DOHH2 (cell line): Measurements from ENCODE around the gene TP53I13.

Experiments used
- H3F3A ChIP-seq: fragments of 200-600 bp; sonication (generic), shearing (Covaris generic); 2 replicates; pipeline ENCODE4 v1.6.0; 2016; ENCODE audit warnings: antibody characterized with exemption, mild to moderate bottlenecking; ENCODE audit not compliant: control insufficient read depth, insufficient read depth
- H3K27ac ChIP-seq: fragments of 200-600 bp; sonication (generic); 2 replicates; pipeline ENCODE4 v1.5.1; 2014; ENCODE audit warnings: low read depth, mild to moderate bottlenecking, low read length, moderate library complexity
- H3K27me3 ChIP-seq: fragments of 200-600 bp; sonication (generic); 2 replicates; pipeline ENCODE4 v1.6.1; 2014; ENCODE audit warnings: mild to moderate bottlenecking, low read length, mixed read lengths; ENCODE audit not compliant: control insufficient read depth
- H3K36me3 ChIP-seq: fragments of 200-600 bp; sonication (generic); 2 replicates; pipeline ENCODE4 v1.6.1; 2014; ENCODE audit warnings: mild to moderate bottlenecking, low read length, moderate library complexity, mixed read lengths; ENCODE audit not compliant: control insufficient read depth
- H3K4me1 ChIP-seq: fragments of 200-600 bp; sonication (generic); 2 replicates; pipeline ENCODE4 v1.6.1; 2014; ENCODE audit warnings: mild to moderate bottlenecking, low read length, mixed read lengths; ENCODE audit not compliant: control insufficient read depth
- H3K4me2 ChIP-seq: fragments of 200-600 bp; sonication (generic); 2 replicates; pipeline ENCODE4 v1.6.0; 2014; ENCODE audit warnings: mild to moderate bottlenecking, low read length, moderate library complexity
- H3K4me3 ChIP-seq: fragments of 200-600 bp; sonication (generic); 2 replicates; pipeline ENCODE4 v1.5.1; 2014; ENCODE audit warnings: mild to moderate bottlenecking, low read length, mixed read lengths
- H3K79me2 ChIP-seq: fragments of 200-600 bp; sonication (generic); 2 replicates; pipeline ENCODE4 v1.6.1; 2014; ENCODE audit warnings: mild to moderate bottlenecking, low read length, mixed read lengths; ENCODE audit not compliant: control insufficient read depth
- H3K9me2 ChIP-seq: fragments of 200-600 bp; sonication (generic); replicated peaks from 2 replicates; pipeline ENCODE4 v1.6.1; 2014; ENCODE audit warnings: mild to moderate bottlenecking, low read length, mixed read lengths; ENCODE audit not compliant: control insufficient read depth
- H3K9me3 ChIP-seq: fragments of 200-600 bp; sonication (generic); 2 replicates; pipeline ENCODE4 v1.6.1; 2014; ENCODE audit warnings: antibody characterized with exemption, low read length, mixed read lengths; ENCODE audit not compliant: control insufficient read depth, insufficient read depth
- H4K20me1 ChIP-seq: fragments of 200-600 bp; sonication (generic); 2 replicates; pipeline ENCODE4 v1.6.0; 2014; ENCODE audit warnings: low read depth, mild to moderate bottlenecking, antibody characterized with exemption, low read length, moderate library complexity; ENCODE audit not compliant: control insufficient read depth, insufficient read depth
- CTCF ChIP-seq: fragments of 200-600 bp; sonication (generic); IDR thresholded peaks from one replicate; pipeline ENCODE4 v1.5.1; 2014; ENCODE audit warnings: antibody characterized with exemption, mild to moderate bottlenecking, low read depth, low read length; ENCODE audit not compliant: poor library complexity, severe bottlenecking
- EZH2phosphoT487 ChIP-seq: fragments of 200-600 bp; sonication (generic); IDR thresholded peaks from 2 replicates; pipeline ENCODE4 v1.6.1; 2017; ENCODE audit warnings: borderline replicate concordance, mild to moderate bottlenecking, antibody characterized with exemption, low read length, moderate library complexity, mixed read lengths

The TP53I13 gene

GRCh38 chr17:29614349-29615047 lies 46.0 kb downstream of the TP53I13 start:
- peaks cover 10% of the 10 kb centered on the region; the same call in 1 of the 2 replicates for H3K36me3 ChIP-seq
- H3K27me3 ChIP-seq: peaks cover 13% of the 10 kb centered on the region
- H3K79me2 ChIP-seq: no peaks in the 10 kb centered on the region
- no peaks in the 10 kb centered on the region for H3K9me2 ChIP-seq
- H3K27ac ChIP-seq: no peak overlapping the region
- H3K4me3 ChIP-seq: no peak overlapping the region
- no peak for TF ChIP-seq CTCF
- no peak for TF ChIP-seq EZH2phosphoT487
- peaks cover 50% of the 10 kb centered on the region for H3K4me1 ChIP-seq
- no peaks in the 10 kb centered on the region for H3K9me3 ChIP-seq
- H3F3A ChIP-seq: no peaks in the 10 kb centered on the region; the same call in 1 of the 2 replicates
- H4K20me1 ChIP-seq: peaks cover 17% of the 10 kb centered on the region
- peak overlapping the region; percentile 78; the same call in 1 of the 2 replicates for H3K4me2 ChIP-seq

GRCh38 chr17:29615048-29615385 lies 46.5 kb downstream of the TP53I13 start:
- Histone ChIP-seq H3K9me3 (no peaks in the 10 kb centered on the region), H3K4me1 (peaks cover 50% of the 10 kb centered on the region), H3K9me2 (no peaks in the 10 kb centered on the region), H3K4me3 (peak overlapping the region; percentile 70), H4K20me1 (peaks cover 17% of the 10 kb centered on the region), H3K27me3 (peaks cover 13% of the 10 kb centered on the region), H3K27ac (no peak overlapping the region), H3F3A (peaks cover 3% of the 10 kb centered on the region), H3K79me2 (no peaks in the 10 kb centered on the region), H3K4me2 (peak overlapping the region; percentile 78), H3K36me3 (peaks cover 10% of the 10 kb centered on the region; the same call in 1 of the 2 replicates)
- TF ChIP-seq EZH2phosphoT487 (no peak), CTCF (no peak)

DNA sequence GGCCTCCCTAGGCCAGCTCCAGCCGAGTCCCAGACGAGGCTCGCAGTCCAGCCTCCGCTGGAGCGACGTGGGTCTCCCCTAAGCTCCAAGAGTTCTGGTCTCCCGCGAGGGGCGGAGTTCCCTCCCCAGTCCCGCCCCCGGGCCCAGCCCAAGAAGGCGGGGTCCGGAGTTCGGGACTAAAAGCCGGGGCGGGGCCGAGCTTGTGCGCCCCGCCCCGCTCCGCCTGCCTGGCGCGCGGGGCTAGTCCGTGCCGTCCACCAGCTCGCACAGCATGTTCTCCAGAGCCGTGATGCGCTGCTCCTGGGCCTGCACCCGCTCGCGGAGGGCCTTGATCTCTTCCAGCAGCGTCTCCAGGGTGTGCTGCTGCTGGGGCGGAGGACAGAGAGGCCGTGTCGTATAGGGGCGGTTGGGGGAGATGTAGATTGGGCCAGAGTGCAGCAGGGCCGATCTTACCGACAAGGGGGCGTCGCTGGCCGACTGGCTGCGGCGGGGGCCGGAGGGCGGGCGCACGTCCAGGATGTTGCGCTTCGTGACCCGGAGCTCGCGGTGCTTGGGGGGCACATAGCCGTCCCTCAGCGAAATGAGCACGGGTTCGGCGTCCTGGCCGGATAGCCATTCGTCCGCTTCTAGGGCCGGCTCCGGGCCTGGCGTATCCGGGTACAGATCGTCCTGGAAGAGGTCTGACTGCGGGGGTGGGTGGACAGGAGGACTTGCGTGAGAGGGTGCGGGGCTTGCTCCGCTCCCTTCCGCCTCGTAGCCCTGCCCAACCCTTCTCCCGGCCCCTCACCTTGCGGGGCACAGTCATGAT lies 47.2 kb downstream of the TP53I13 start:
- H3K4me2 ChIP-seq: peak overlapping the region; percentile 78

More for the DNA sequence above, 47.2 kb downstream of the TP53I13 start:
- Histone ChIP-seq H3K27me3 (peaks cover 13% of the 10 kb centered on the region), H3K27ac (no peak overlapping the region), H4K20me1 (peaks cover 17% of the 10 kb centered on the region), H3K4me3 (peak overlapping the region; percentile 70), H3K79me2 (no peaks in the 10 kb centered on the region), H3F3A (peaks cover 3% of the 10 kb centered on the region), H3K36me3 (peaks cover 9% of the 10 kb centered on the region; the same call in 1 of the 2 replicates), H3K9me2 (no peaks in the 10 kb centered on the region), H3K4me1 (peaks cover 50% of the 10 kb centered on the region), H3K9me3 (no peaks in the 10 kb centered on the region)
- no peak; the same call in 1 of the 2 replicates for TF ChIP-seq EZH2phosphoT487
- TF ChIP-seq CTCF: no peak
